ENCODE measurements around the gene OR5M10.
A peak's percentile ranks its signal among the peaks of the same experiment; 100 is the strongest.
"Not testable (repeated sequence)": the region's sequence is repeated elsewhere in the genome, so short reads cannot be mapped to it uniquely, and the experiment has no call there.

OR5M10 gene

GRCh38 chr11:56577621-56578020 is at the start of gene OR5M10:
Gene OR5M10, minus strand, starts transcription at chr11:56577721. Its CDS starts 0 bp downstream, at chr11:56577721.
- no peak for DNase-seq

GRCh38 chr11:56625946-56626345 is 48.4 kb upstream of the OR5M10 start:
- DNase-seq, result no peak

GRCh38 chr11:56624661-56625110 is 47.2 kb upstream of the OR5M10 start:
- DNase-seq, result peak; percentile 88

GRCh38 chr11:56611174-56611573 is 33.7 kb upstream of the OR5M10 start:
- DNase-seq, result no peak

GRCh38 chr11:56592088-56592717 is 14.7 kb upstream of the OR5M10 start:
- DNase-seq, result not testable (repeated sequence)

GRCh38 chr11:56558574-56558973 is 18.9 kb downstream of the OR5M10 start:
- DNase-seq, result no peak

GRCh38 chr11:56554691-56555090 is 22.8 kb downstream of the OR5M10 start:
- not testable (repeated sequence) for DNase-seq

GRCh38 chr11:56545531-56545930 is 32.0 kb downstream of the OR5M10 start:
- DNase-seq, result no peak

- no peak for DNase-seq
These were observed 33.8 kb downstream of the OR5M10 start for GRCh38 chr11:56543739-56544138.

GRCh38 chr11:56543157-56543556 is 34.4 kb downstream of the OR5M10 start, which contains the start of gene OR5M11:
Gene OR5M11, minus strand, starts transcription at chr11:56543257. Its CDS starts 0 bp downstream, at chr11:56543257.
- no peak for DNase-seq

- DNase-seq, result no peak
These were observed 44.3 kb downstream of the OR5M10 start for GRCh38 chr11:56533054-56533740.

GRCh38 chr11:56531856-56532255 is 45.7 kb downstream of the OR5M10 start:
- DNase-seq, result no peak

Data from kidney glomerular epithelial cell (primary cell).